ENCODE results near the gene POLDIP3. TPM values are rescaled to one million over a fixed set of nuclear protein-coding genes. Genes with fewer than 3 reads are reported as not detected.

Gene POLDIP3
- total RNA-seq, 1 donor from 2014 or later, result 82.4 TPM

- Mint-ChIP-seq H3K36me3 (ENCODE audit: insufficient read depth) (peaks cover 8% of the 10 kb centered on the region), H3K4me1 (ENCODE audit: low read depth) (no peaks in the 10 kb centered on the region), H3K27ac (no peak overlapping the region), H3K9me3 (ENCODE audit: low read depth) (no peaks in the 10 kb centered on the region), H3K27me3 (no peaks in the 10 kb centered on the region), H3K4me3 (ENCODE audit: low read depth) (no peak overlapping the region)
- no peak for TF ChIP-seq CTCF (IDR thresholded peaks at IDR 0.05; ENCODE audit: unreplicated experiment)
- DNase-seq (ENCODE audit: low spot score, unreplicated experiment), result no peak
Observed at GRCh38 chr22:42630211-42630610, 15.5 kb upstream of the POLDIP3 start.

GRCh38 chr22:42627981-42628380 is 13.3 kb upstream of the POLDIP3 start:
- no peak overlapping the region for H3K4me3 Mint-ChIP-seq (ENCODE audit: low read depth)
- TF ChIP-seq CTCF (IDR thresholded peaks at IDR 0.05; ENCODE audit: unreplicated experiment), result no peak
- H3K36me3 Mint-ChIP-seq (ENCODE audit: insufficient read depth), result peaks cover 7% of the 10 kb centered on the region
- no peaks in the 10 kb centered on the region for H3K9me3 Mint-ChIP-seq (ENCODE audit: low read depth)
- H3K27ac Mint-ChIP-seq, result no peak overlapping the region
- no peak for DNase-seq (ENCODE audit: low spot score, unreplicated experiment)
- no peaks in the 10 kb centered on the region for H3K4me1 Mint-ChIP-seq (ENCODE audit: low read depth)
- no peaks in the 10 kb centered on the region for H3K27me3 Mint-ChIP-seq

- no peaks in the 10 kb centered on the region for H3K4me1 Mint-ChIP-seq (ENCODE audit: low read depth)
- no peaks in the 10 kb centered on the region for H3K9me3 Mint-ChIP-seq (ENCODE audit: low read depth)
- H3K27ac Mint-ChIP-seq, result no peak overlapping the region
- no peak for DNase-seq (ENCODE audit: low spot score, unreplicated experiment)
- H3K27me3 Mint-ChIP-seq, result no peaks in the 10 kb centered on the region
- peaks cover 7% of the 10 kb centered on the region for H3K36me3 Mint-ChIP-seq (ENCODE audit: insufficient read depth)
- H3K4me3 Mint-ChIP-seq (ENCODE audit: low read depth), result no peak overlapping the region
- TF ChIP-seq CTCF (IDR thresholded peaks at IDR 0.05; ENCODE audit: unreplicated experiment), result no peak
Observed at GRCh38 chr22:42626951-42627625, 12.4 kb upstream of the POLDIP3 start.

- no peak overlapping the region for H3K4me3 Mint-ChIP-seq (ENCODE audit: low read depth)
- H3K27ac Mint-ChIP-seq, result no peak overlapping the region
- H3K4me1 Mint-ChIP-seq (ENCODE audit: low read depth), result no peaks in the 10 kb centered on the region
- DNase-seq (ENCODE audit: low spot score, unreplicated experiment), result no peak
- H3K9me3 Mint-ChIP-seq (ENCODE audit: low read depth), result no peaks in the 10 kb centered on the region
- H3K27me3 Mint-ChIP-seq, result no peaks in the 10 kb centered on the region
- peaks cover 7% of the 10 kb centered on the region for H3K36me3 Mint-ChIP-seq (ENCODE audit: insufficient read depth)
- no peak for TF ChIP-seq CTCF (IDR thresholded peaks at IDR 0.05; ENCODE audit: unreplicated experiment)
Observed at GRCh38 chr22:42626431-42626830, 11.7 kb upstream of the POLDIP3 start.

GRCh38 chr22:42625416-42625815 is 10.7 kb upstream of the POLDIP3 start:
- peaks cover 9% of the 10 kb centered on the region for H3K36me3 Mint-ChIP-seq (ENCODE audit: insufficient read depth)
- H3K27me3 Mint-ChIP-seq, result no peaks in the 10 kb centered on the region
- no peak overlapping the region for H3K27ac Mint-ChIP-seq
- no peaks in the 10 kb centered on the region for H3K4me1 Mint-ChIP-seq (ENCODE audit: low read depth)
- TF ChIP-seq CTCF (IDR thresholded peaks at IDR 0.05; ENCODE audit: unreplicated experiment), result no peak
- no peaks in the 10 kb centered on the region for H3K9me3 Mint-ChIP-seq (ENCODE audit: low read depth)
- H3K4me3 Mint-ChIP-seq (ENCODE audit: low read depth), result no peak overlapping the region
- no peak for DNase-seq (ENCODE audit: low spot score, unreplicated experiment)

Measured in progenitor cell of endocrine pancreas (in vitro differentiated cells).